Neuron (in vitro differentiated cells): ENCODE measurements around the gene HOXA10.

Experiments used
- H2AFZ ChIP-seq: one replicate; pipeline ENCODE4 v1.6.1; 2013; ENCODE audit warnings: low read depth, mild to moderate bottlenecking, inconsistent platforms, low read length, moderate library complexity
- H3K27me3 ChIP-seq: one replicate; pipeline ENCODE4 v1.6.1; 2013; ENCODE audit warnings: low read length; ENCODE audit not compliant: insufficient read depth
- H3K36me3 ChIP-seq: one replicate; pipeline ENCODE4 v1.6.1; 2013; ENCODE audit warnings: low read length; ENCODE audit not compliant: insufficient read depth
- H3K4me1 ChIP-seq: one replicate; pipeline ENCODE4 v1.6.1; 2013; ENCODE audit warnings: low read length; ENCODE audit not compliant: insufficient read depth
- H3K4me3 ChIP-seq: 2 replicates; pipeline ENCODE4 v1.5.1; 2013; ENCODE audit warnings: mild to moderate bottlenecking, low read length, moderate library complexity
- H3K9me3 ChIP-seq: one replicate; pipeline ENCODE4 v1.6.1; 2013; ENCODE audit warnings: low read length

The HOXA10 gene

DNA sequence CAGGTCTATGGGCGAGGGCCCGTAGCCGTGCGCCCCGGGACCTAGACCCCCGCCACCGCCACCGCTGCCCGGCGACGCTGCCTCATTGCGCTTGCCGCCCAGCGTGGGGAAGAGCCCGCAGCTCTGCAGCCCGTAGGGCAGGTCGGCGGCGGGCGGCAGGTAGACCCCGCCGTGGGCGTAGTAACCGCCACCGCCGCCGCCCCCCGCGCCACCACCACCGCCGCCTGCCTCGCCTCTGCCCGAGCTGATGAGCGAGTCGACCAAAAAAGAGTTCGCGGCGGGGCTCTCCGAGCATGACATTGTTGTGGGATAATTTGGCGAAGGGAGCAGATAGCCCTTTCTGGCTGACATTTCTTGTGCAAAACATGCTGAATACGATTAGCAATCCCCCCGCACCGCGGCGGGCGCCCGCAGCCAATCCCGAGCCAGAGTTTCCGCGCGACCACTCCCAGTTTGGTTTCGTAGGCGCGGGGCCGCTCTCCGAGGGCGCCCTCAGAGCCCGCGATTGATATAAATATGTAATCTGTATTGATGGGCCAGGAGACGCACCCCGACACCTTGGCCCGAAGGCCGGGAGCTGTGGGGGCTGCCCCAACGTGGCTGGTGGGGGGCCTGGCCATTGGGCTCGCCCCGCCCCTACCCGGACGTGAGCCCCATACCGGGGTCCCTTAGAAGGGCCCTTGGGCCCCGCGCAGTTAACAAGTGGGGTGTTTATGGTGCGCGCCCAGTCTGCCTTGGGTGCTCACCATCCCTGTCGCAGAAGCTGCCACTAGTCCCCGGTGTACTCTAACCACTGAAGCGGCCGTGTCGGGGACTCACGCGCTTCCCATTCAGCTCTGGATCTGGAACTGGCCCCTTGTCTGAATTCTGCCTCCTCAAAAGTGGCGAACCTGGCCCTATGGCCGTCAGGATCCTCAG is at the start of gene HOXA10:
Gene HOXA10, minus strand, starts transcription at position 365 of the 918 bp plus-strand sequence. Its CDS starts 14 bp downstream, at position 351.
- H3K36me3 ChIP-seq, result no peaks in the 10 kb centered on the region
- peaks cover 5% of the 10 kb centered on the region for H3K9me3 ChIP-seq
- H3K4me1 ChIP-seq, result peaks cover 3% of the 10 kb centered on the region
- peaks cover 99% of the 10 kb centered on the region for H3K27me3 ChIP-seq
- H3K4me3 ChIP-seq, result no peak within 1 kb of the TSS
- H2AFZ ChIP-seq, result peak within 1 kb of the TSS; percentile 80

DNA sequence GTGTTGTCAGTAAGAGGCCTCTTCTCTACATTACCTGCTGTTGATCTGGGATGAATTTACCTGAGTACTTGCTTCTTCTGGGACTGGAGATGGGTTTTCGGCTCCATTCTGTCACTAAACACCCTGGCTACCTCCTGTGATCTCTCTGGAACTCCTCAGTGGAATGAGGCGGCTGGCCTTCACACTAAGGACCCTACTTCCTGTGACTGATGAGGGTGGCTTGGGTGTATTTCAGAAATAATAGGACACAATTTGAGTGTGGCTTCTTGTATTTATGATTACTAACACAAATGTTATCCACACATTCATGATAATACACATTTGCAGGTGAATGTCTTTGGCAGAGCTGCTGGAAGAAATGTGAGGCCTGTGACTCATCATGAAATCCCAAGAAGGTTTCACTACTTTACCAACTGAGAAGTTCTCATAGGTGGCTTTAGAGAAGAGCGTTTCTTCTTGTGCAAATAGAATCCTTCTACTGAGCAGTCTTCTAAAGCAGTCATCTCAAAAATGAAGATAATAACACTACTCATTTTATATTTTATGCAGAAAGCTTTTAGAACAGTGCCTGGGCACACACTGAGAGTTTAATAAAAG is 47.2 kb upstream of the HOXA10 start:
- no peaks in the 10 kb centered on the region for H3K36me3 ChIP-seq
- H3K27me3 ChIP-seq, result peaks cover 81% of the 10 kb centered on the region
- H3K4me1 ChIP-seq, result no peaks in the 10 kb centered on the region
- H3K9me3 ChIP-seq, result no peaks in the 10 kb centered on the region
- H3K4me3 ChIP-seq, result no peak overlapping the region
- no peak overlapping the region for H2AFZ ChIP-seq

DNA sequence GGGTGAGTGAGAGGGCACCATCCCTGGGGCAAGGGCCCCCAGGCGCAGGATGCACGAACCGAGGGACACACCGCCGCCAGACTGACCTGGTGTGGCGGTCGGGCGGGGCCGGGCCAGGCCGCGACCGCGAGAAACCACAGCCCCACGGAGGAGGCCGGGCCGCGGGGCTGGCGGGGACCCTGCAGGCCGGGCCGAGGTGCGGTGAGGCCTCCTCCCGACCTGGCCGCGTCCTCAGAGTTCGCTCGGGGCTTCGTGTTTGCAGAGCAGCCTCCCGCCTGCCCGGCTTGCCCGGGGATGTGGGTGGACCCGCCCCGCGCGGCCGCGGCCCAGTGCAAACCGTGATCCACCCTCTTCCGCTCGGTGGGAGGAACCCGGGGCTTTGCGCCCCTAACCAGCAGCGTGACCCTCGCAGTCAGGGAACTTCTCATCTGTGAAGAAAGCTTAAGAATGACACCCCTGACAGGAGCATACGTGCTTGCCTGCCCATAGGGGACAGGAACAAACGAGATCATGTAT is 46.4 kb upstream of the HOXA10 start:
- no peaks in the 10 kb centered on the region for H3K9me3 ChIP-seq
- no peaks in the 10 kb centered on the region for H3K4me1 ChIP-seq
- peaks cover 81% of the 10 kb centered on the region for H3K27me3 ChIP-seq
- H3K4me3 ChIP-seq, result no peak overlapping the region
- no peak overlapping the region for H2AFZ ChIP-seq
- H3K36me3 ChIP-seq, result no peaks in the 10 kb centered on the region

DNA sequence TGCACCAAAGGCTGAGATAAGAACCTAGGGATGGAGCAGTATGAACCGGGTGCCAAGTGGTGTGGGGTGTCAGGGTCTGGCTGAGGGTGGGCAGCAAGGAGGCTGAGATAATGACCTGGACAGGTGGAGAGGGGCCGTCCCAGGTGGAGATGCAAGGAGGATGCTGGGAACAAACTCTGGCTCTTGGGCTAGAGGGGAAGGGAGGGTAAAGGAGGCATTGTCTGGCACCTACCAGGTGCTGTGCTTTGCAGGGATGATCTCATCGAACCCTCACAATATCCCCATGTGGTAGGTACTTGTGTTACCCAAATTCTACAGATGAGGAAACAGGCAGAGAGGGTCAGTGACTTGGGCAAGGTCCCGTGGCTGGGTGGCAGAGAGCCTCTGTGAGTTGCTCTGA is 45.7 kb upstream of the HOXA10 start:
- H3K9me3 ChIP-seq, result no peaks in the 10 kb centered on the region
- peaks cover 81% of the 10 kb centered on the region for H3K27me3 ChIP-seq
- H3K36me3 ChIP-seq, result no peaks in the 10 kb centered on the region
- H3K4me1 ChIP-seq, result no peaks in the 10 kb centered on the region
- H2AFZ ChIP-seq, result no peak overlapping the region
- no peak overlapping the region for H3K4me3 ChIP-seq

DNA sequence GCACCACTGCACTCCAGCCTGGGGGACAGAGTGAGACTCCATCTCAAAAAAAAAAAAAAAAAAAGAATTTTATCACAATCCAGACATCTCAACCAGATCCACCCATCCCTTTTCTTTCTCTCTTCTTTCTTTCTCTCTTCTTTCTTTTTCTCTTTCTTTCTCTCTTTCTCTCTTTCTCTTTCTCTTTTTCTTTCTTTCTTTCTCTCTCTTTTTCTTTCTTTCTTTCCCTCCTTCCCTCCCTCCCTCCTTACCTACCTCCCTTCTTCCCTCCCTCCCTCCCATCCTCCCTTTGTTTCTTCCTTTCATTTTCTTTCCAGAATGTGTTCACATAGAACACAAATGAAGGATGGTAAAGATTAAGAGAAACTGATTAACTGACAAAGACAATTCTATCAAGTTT is 43.8 kb upstream of the HOXA10 start:
- Histone ChIP-seq H3K4me3 (no peak overlapping the region), H2AFZ (no peak overlapping the region), H3K4me1 (no peaks in the 10 kb centered on the region), H3K36me3 (no peaks in the 10 kb centered on the region), H3K27me3 (peaks cover 85% of the 10 kb centered on the region), H3K9me3 (no peaks in the 10 kb centered on the region)

DNA sequence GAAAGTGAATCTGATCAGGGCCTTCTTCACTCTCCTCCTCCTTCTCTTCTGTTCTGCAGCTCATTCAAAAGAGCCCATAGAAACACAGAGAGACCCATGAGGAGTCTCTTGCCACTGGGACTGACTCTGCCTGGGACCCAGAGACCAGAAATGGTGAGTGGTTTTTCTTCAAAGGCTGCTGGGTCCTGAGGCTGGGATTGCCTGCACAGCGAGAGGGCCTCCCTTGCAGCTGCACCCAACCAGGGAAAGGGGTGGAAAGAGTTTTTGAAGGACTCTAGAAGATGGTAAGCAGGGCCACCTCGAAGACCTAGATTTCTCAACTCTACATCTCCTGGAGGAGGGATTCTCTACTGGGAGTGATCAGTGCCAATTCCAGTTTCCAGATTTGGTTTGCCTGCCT is 41.2 kb upstream of the HOXA10 start:
- no peaks in the 10 kb centered on the region for H3K36me3 ChIP-seq
- no peaks in the 10 kb centered on the region for H3K9me3 ChIP-seq
- H3K4me1 ChIP-seq, result no peaks in the 10 kb centered on the region
- H3K4me3 ChIP-seq, result no peak overlapping the region
- H2AFZ ChIP-seq, result no peak overlapping the region
- H3K27me3 ChIP-seq, result peaks cover 87% of the 10 kb centered on the region

DNA sequence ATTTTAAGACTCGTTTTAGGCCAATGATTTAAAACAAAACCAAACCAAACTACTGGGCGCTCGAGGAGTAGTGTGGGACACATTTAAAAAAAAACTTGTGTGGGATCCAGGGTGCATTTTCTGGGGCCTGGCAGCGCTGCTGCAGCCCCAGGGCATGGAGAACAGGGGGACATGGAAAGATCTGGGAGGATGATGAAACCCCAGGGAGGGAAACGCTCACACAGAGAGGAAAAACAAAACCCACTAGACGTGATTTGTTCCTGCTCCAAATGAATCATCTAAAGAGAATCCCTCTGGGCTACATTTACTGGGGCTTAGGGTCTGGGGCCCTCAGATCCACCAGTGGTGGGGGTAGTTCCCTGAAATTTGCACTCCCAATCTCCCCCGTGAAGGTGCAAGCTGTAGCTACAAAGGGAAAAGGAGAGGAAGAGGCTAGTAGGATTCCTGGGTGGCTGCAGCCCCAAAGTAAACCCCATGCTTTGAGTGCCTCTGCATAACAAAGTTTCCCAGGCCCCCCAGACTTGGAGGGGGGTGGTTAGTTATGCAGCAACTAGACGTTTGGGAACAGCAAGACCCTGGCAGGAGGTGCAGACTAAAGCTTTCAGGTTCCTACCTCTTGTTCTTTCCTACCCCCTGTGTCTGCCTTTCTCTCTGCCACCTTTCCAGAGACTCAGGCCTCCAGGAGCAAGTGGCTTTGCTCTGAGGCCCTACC is 40.3 kb upstream of the HOXA10 start:
- Histone ChIP-seq H3K27me3 (peaks cover 86% of the 10 kb centered on the region), H3K4me3 (no peak overlapping the region), H3K4me1 (no peaks in the 10 kb centered on the region), H2AFZ (no peak overlapping the region), H3K9me3 (no peaks in the 10 kb centered on the region), H3K36me3 (no peaks in the 10 kb centered on the region)

DNA sequence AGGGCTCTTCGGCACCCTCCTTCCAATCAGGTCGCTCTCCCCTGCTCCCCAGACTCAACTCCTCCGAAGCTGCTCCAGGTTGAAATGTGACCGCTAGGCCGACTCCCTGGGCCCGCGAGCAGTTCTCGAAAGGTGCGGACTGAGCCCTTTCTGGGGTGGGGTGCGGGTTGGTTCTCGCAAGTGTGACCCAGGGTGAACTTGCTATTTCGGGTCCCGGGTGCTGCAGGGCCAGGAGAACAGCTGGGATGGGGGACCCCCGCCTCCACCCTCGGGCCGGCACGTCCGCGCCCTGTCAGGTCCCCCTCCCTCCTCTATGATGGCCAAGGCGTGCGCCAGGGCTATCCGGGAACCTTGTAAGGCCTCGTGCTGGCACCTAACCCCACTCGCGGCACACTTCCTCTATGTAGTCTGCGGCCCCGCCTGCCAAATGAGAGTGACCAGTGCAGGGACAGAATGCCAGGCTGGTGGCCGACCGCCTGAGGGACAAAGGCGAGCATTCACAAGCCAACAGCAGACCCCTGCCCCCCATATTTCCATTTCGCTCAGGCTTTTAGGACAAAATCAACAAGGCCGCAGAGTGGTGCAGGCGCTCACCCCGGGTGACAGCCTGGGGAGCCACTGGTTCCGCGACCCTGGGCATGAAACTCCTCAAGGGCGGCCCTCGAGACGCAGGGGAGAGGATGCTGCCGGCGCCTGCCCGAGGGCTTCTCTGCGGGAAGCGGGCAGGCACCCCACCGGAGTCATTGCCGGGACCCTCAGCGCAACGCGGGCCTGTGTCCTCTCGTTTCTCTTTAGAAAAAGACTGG is 39.5 kb upstream of the HOXA10 start:
- H3K27me3 ChIP-seq, result peaks cover 88% of the 10 kb centered on the region
- H3K4me3 ChIP-seq, result no peak overlapping the region
- no peaks in the 10 kb centered on the region for H3K9me3 ChIP-seq
- H2AFZ ChIP-seq, result no peak overlapping the region
- no peaks in the 10 kb centered on the region for H3K36me3 ChIP-seq
- H3K4me1 ChIP-seq, result no peaks in the 10 kb centered on the region

DNA sequence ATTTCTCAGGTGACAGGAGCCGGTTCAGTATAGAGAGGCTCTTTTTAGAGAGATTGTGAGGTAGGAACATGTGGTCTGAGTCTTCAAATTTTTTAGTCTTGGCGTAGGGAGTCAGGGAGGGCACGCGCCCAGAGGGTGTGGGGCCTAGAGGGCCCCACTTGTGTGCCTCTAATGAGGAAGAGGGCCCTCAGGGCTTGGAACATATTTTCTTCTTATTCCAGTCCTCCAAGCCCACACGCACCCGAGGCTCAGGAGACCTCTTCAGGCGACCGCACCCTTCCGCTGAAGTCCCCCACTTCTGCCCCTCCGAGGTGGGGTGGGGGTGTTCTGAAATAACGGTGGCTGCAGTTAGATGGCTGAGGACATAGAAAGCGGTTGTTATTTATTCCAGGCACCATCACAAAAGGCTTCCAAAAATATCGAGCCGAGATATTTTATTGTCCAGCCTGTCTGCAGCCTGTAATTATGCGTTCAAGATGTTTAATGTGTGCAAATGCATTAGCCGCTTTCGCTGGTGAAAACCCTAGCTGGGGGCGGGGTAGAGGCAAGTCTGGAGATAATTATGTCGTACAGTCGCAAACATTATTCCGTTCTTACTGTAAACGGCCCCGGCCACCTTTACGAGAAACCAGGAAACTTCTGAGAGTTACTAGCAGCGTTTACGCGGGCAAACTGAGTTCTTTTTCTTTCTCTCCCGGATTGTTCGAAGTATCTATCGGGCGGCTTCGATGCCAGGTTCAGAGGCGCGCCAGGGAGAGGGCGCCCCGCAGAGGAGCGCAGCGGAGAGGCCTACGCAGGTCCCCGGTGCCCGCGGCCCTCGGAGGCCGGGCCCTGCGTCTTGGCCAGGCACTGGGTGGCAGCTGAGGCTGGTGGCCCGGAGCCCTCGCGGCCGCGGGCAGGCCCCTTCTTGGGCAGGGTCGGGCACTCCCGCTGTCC is 38.6 kb upstream of the HOXA10 start:
- no peaks in the 10 kb centered on the region for H3K4me1 ChIP-seq
- no peak overlapping the region for H3K4me3 ChIP-seq
- H3K9me3 ChIP-seq, result no peaks in the 10 kb centered on the region
- peaks cover 97% of the 10 kb centered on the region for H3K27me3 ChIP-seq
- H2AFZ ChIP-seq, result no peak overlapping the region
- H3K36me3 ChIP-seq, result no peaks in the 10 kb centered on the region

DNA sequence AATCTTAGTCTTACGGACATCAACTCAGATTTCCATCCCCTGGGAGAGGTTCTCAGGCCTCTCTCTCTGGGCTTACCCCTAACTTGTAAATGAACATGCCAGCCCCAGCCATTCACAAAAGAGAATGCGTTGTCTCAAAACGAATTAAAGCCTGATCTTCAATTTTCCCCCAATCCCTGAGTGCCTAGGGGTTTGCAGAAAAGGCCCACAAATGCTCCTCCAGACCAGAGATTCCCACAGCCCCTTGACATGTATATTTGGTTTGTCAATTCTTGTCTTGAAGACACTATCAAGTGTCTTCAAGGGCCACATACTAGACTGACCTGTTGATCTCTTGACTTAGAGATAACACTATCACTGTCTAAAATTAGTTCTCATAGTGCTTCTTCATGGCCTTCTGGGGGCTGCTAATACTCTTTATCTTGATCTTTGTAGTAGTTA is 37.7 kb upstream of the HOXA10 start:
- Histone ChIP-seq H3K9me3 (no peaks in the 10 kb centered on the region), H3K4me1 (no peaks in the 10 kb centered on the region), H3K4me3 (no peak overlapping the region), H3K27me3 (peaks cover 97% of the 10 kb centered on the region), H3K36me3 (no peaks in the 10 kb centered on the region), H2AFZ (no peak overlapping the region)

DNA sequence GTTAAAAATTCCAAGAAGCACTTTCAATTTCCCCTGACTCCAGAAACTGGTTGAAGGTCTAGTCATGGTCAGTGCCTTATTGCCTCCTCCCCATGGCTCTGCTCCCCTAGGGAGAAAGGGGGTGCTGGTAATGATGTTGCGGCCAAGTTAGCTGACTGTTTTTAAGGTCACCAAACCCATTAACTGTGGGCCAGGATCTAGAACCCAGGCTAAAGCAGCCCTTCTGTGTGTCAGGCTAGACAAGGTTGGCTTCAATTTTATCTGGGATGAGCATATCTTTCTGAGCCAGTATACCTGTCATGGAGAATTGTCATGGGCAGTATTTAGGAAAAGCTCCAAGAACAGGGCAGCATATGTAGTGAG is 36.9 kb upstream of the HOXA10 start:
- H3K9me3 ChIP-seq, result no peaks in the 10 kb centered on the region
- H3K27me3 ChIP-seq, result peaks cover 97% of the 10 kb centered on the region
- no peaks in the 10 kb centered on the region for H3K4me1 ChIP-seq
- no peak overlapping the region for H2AFZ ChIP-seq
- H3K36me3 ChIP-seq, result no peaks in the 10 kb centered on the region
- no peak overlapping the region for H3K4me3 ChIP-seq
